M059J (cell line): Measurements from ENCODE around the gene SOHLH2. TPM values are rescaled to one million over a fixed set of nuclear protein-coding genes. Genes with fewer than 3 reads are reported as not detected.
A peak's percentile ranks its signal among the peaks of the same experiment; 100 is the strongest.

Source experiments
- DNase-seq: peaks from one replicate; pipeline ENCODE4 v3.0.0-alpha.2; 2012; ENCODE audit warnings: low read depth
- total RNA-seq: library from RNA; depleted of rRNA; stranded (reverse); fragments of >200 nt; shearing (Covaris generic); gene quantifications from 2 replicates; pipeline ENCODE4 v1.2.3, GENCODE V29; 2014; rRNA removed

Gene SOHLH2
- total RNA-seq, 1 experiment from 2014 or later = 1.7 TPM

- peak; percentile 43 for DNase-seq
Measured at GRCh38 chr13:36131931-36132297, 82.4 kb downstream of the SOHLH2 start.

- peak; percentile 40 for DNase-seq
Measured at GRCh38 chr13:36131222-36131930, 83.0 kb downstream of the SOHLH2 start, which contains the start of gene DCLK1. DCLK1 (minus strand) TSS chr13:36131382.

DNA sequence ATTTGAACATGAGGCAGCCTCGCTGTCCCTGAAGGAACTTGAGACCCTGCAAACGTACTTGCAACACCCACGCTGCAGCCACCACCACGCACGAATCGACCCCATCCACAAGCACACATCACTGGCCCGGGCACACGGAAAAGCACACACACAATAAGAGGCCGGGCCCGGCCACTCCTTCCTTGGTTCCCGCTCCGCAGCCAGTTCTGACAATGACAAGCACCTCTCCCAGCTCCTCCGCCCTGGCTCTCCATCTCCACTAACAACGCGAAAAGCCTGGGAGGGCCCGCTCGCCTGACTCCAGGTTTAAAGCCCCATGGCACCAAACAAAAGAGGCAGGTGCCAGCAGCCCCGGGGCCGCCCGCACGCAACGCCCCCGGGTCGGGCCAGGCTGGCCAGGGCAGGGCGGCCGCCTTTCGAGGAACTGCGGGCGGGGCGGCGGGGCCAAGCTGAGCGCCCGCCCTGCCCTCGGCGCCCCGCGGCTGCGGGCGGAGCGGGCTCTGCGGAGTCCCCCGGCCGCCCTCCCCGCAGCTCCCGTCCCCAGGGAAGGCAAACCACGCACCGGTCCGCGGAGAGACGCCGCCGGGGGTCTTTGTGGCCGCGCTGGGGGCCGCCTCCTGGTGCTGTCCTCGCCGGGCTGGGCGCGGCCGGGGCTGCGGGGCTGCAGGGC is 83.7 kb downstream of the SOHLH2 start:
- peak; percentile 36 for DNase-seq

GRCh38 chr13:36130193-36130551 is 84.2 kb downstream of the SOHLH2 start:
- no peak for DNase-seq

DNA sequence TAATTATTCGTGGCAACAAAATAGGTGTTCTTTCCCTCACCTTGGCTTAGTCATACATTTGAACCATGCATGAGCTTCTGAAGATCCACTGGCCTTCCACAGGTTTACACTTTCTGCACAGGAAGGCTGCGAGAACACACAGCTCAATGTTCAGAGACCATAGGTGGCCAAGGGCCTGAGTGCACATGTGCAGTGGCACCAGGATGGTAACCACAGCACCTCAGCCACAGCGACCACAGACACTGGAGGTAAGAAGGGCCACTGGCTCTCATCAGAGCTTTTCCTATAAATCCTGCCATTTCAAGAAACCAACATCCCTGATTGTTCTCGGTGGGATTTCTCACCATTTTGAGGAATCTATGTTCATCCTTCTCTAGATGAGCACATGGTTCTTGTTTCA is 84.8 kb downstream of the SOHLH2 start:
- no peak for DNase-seq

DNA sequence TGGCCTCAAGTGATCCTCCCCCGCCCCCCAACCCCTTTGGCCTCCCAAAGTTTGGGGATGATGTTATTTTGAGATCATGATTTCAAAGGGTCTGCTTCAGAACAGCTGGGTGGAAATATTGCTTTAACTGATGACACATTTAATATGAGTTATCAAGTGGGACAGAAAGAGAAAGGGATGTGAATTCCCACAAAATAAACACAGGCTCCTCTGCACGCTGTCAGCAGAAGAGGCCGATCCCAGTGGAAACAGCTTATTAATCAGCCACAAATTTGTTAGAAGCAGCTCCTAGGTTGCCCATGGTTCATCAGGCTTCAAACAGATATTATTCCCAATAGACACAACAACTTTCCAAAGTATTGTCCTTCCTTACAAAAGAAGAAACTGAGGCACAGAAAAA is 87.9 kb downstream of the SOHLH2 start:
- DNase-seq = no peak

DNA sequence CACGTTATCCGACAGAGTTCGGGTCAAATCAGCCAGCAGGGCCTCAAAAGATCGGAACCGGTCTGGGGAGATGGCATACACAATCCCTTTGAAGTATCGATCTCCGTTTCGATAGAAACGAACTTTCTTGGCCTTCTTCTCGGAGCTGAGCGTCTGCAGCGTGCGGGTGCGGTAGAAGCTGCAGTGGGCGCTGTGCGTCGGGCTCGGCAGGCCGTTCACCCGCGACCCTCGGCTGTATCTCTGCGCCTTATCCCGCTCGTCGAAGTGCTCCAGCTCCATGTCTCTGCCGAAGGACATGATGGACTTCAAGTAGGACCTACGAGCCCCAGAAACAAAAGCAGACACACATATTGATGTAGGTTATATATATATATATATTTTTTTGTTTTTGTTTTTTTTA is 88.5 kb downstream of the SOHLH2 start:
- no peak for DNase-seq

DNA sequence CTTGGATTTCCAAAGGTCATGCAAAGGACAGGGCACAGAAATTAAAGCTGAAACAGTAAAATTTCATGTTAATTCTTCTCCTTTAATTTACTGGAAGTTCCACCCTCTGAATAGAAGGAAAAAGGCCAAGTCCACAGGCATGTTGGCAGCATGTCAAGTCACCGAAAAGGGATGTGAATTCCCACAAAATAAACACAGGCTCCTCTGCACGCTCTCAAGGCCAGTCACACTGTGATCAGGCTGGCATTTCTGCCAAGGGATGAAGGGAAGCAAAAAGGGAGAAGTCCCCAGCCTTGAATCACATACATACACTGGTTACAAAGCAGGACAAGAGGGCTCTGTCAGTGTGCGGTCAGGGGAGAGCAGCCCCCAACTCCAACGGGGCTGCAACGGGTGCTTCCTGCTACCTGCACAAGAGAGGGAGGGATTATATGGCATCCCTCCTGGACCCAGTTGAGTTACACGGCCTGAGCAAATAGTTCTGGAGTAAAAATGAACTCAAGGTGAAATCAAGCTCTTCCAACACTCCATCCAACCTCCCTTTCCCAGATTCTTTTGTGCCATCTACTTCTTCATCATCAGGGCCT is 90.0 kb downstream of the SOHLH2 start:
- DNase-seq = peak; percentile 90

Other genes with a start within 250 kb of the SOHLH2 start
- 1.2 and 2.0 TPM in 2 replicates for gene DCLK1, start 83.2 kb downstream of the SOHLH2 start, total RNA-seq
- 3.7 and 5.0 TPM in 2 replicates for gene CCDC169, start 83.3 kb upstream of the SOHLH2 start, total RNA-seq
- gene SPART, start 131.8 kb upstream of the SOHLH2 start, total RNA-seq = 37.1 and 52.2 TPM in 2 replicates
- gene CCNA1, start 217.9 kb upstream of the SOHLH2 start, total RNA-seq = 0.05 and 0.32 TPM in 2 replicates